ENCODE data around the gene AQP12B. TPM values are rescaled to one million over a fixed set of nuclear protein-coding genes. Genes with fewer than 3 reads are reported as not detected.

AQP12B gene
- polyA plus RNA-seq, 1 donor (not counting 4 experiments of a cell fraction or from before 2014, with no cell fraction given): not detected

- no peak for FAIRE-seq
- Histone ChIP-seq H3K9me3 (ENCODE audit: control insufficient read depth, low read depth, low read length) (no peaks in the 10 kb centered on the region), H3K4me3 (ENCODE audit: control insufficient read depth in 2 of 3, extremely low read depth in 1 of 3, insufficient read depth in 2 of 3, low read depth in 1 of 3, low read length in 3 of 3) (no peak overlapping the region), H3K9ac (ENCODE audit: control insufficient read depth, extremely low read depth, insufficient read depth, low read length) (no peak overlapping the region), H3K27me3 (ENCODE audit: control insufficient read depth, extremely low read depth, insufficient read depth, low read length) (peaks cover 55% of the 10 kb centered on the region), H3K4me2 (ENCODE audit: control insufficient read depth, extremely low read depth, insufficient read depth, low read depth, low read length) (no peak overlapping the region), H3K36me3 (ENCODE audit: control insufficient read depth in 2 of 2, extremely low read depth in 1 of 2, insufficient read depth in 2 of 2, low read length in 2 of 2) (no peaks in the 10 kb centered on the region), H3K79me2 (ENCODE audit: control insufficient read depth, insufficient read depth, low read length) (no peaks in the 10 kb centered on the region), H3K9me1 (ENCODE audit: control insufficient read depth, extremely low read depth, insufficient read depth, low read length) (no peaks in the 10 kb centered on the region), H2AFZ (ENCODE audit: control insufficient read depth, low read length) (no peak overlapping the region), H3K4me1 (ENCODE audit: control insufficient read depth, extremely low read depth, insufficient read depth, low read length) (no peaks in the 10 kb centered on the region), H4K20me1 (ENCODE audit: control insufficient read depth, extremely low read depth, insufficient read depth, low read length) (no peaks in the 10 kb centered on the region), H3K27ac (ENCODE audit: control insufficient read depth, insufficient read depth, low read length) (no peak overlapping the region)
- dilution Hi-C loops (cut with MboI; ENCODE audit: extremely low pct_ligation_motif_present, low sequenced_read_pairs): no loop called here
- no peak for DNase-seq (ENCODE audit: low read depth, low spot score)
- TF ChIP-seq CTCF (optimal IDR thresholded peaks at IDR 0.05 in 1 of 3, IDR thresholded peaks at IDR 0.05 in 1 of 3, conservative IDR thresholded peaks at IDR 0.05 in 1 of 3; ENCODE audit: extremely low read depth in 1 of 3, insufficient read depth in 2 of 3, low read length in 3 of 3) (no peak), EZH2 (IDR thresholded peaks at IDR 0.05; ENCODE audit: low read length) (no peak)
These were observed 21.0 kb upstream of the AQP12B start for GRCh38 chr2:240703417-240704341.

GRCh38 chr2:240702640-240703011 lies 19.9 kb upstream of the AQP12B start:
- no peaks in the 10 kb centered on the region for H3K4me1 ChIP-seq (ENCODE audit: control insufficient read depth, extremely low read depth, insufficient read depth, low read length)
- no peak overlapping the region for H3K9ac ChIP-seq (ENCODE audit: control insufficient read depth, extremely low read depth, insufficient read depth, low read length)
- peaks cover 44% of the 10 kb centered on the region for H3K27me3 ChIP-seq (ENCODE audit: control insufficient read depth, extremely low read depth, insufficient read depth, low read length)
- H3K27ac ChIP-seq (ENCODE audit: control insufficient read depth, insufficient read depth, low read length): no peak overlapping the region
- no peak overlapping the region for H3K4me3 ChIP-seq (ENCODE audit: control insufficient read depth in 2 of 3, extremely low read depth in 1 of 3, insufficient read depth in 2 of 3, low read depth in 1 of 3, low read length in 3 of 3)
- H3K4me2 ChIP-seq (ENCODE audit: control insufficient read depth, extremely low read depth, insufficient read depth, low read depth, low read length): no peak overlapping the region
- DNase-seq (ENCODE audit: low read depth, low spot score) (no peak), FAIRE-seq (no peak)
- dilution Hi-C loops (cut with MboI; ENCODE audit: extremely low pct_ligation_motif_present, low sequenced_read_pairs): no loop called here
- no peaks in the 10 kb centered on the region for H3K9me3 ChIP-seq (ENCODE audit: control insufficient read depth, low read depth, low read length)
- H3K79me2 ChIP-seq (ENCODE audit: control insufficient read depth, insufficient read depth, low read length): no peaks in the 10 kb centered on the region
- H4K20me1 ChIP-seq (ENCODE audit: control insufficient read depth, extremely low read depth, insufficient read depth, low read length): no peaks in the 10 kb centered on the region
- H3K9me1 ChIP-seq (ENCODE audit: control insufficient read depth, extremely low read depth, insufficient read depth, low read length): no peaks in the 10 kb centered on the region
- TF ChIP-seq EZH2 (IDR thresholded peaks at IDR 0.05; ENCODE audit: low read length): no peak
- TF ChIP-seq CTCF (optimal IDR thresholded peaks at IDR 0.05 in 1 of 3, IDR thresholded peaks at IDR 0.05 in 1 of 3, conservative IDR thresholded peaks at IDR 0.05 in 1 of 3; ENCODE audit: extremely low read depth in 1 of 3, insufficient read depth in 2 of 3, low read length in 3 of 3): no peak
- no peaks in the 10 kb centered on the region for H3K36me3 ChIP-seq (ENCODE audit: control insufficient read depth in 2 of 2, extremely low read depth in 1 of 2, insufficient read depth in 2 of 2, low read length in 2 of 2)
- no peak overlapping the region for H2AFZ ChIP-seq (ENCODE audit: control insufficient read depth, low read length)
